WI38 (cell line): ENCODE results near the gene OSBP2.

Experiments used
- H3K4me3 ChIP-seq: 2 replicates; pipeline ENCODE4 v1.5.1; 2011; ENCODE audit warnings: low read depth, mild to moderate bottlenecking, control low read depth, low read length
- CTCF ChIP-seq: IDR thresholded peaks from 2 replicates; pipeline ENCODE4 v1.5.1; 2012; ENCODE audit warnings: low read depth, mild to moderate bottlenecking, control low read depth, low read length

The OSBP2 gene

DNA sequence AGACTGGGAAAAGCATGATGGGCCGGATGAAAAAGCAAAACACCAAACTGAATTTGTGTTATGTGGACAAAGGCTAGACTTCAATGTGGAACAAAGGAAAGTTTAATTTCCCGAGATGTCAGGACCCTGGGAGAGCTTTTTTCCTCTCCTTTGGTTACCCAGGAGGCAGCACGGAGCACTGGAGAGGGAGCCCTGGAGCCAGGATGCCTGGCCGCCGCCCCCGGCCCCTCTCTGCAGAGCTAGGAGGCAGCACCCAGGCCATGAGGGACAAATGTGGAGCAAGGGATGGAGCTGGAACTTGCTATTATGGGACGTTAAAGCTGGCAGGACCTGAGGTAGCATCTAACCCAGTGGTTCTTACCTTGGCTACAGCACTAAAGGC lies 165.0 kb downstream of the OSBP2 start:
- no peak overlapping the region for H3K4me3 ChIP-seq
- no peak for TF ChIP-seq CTCF

DNA sequence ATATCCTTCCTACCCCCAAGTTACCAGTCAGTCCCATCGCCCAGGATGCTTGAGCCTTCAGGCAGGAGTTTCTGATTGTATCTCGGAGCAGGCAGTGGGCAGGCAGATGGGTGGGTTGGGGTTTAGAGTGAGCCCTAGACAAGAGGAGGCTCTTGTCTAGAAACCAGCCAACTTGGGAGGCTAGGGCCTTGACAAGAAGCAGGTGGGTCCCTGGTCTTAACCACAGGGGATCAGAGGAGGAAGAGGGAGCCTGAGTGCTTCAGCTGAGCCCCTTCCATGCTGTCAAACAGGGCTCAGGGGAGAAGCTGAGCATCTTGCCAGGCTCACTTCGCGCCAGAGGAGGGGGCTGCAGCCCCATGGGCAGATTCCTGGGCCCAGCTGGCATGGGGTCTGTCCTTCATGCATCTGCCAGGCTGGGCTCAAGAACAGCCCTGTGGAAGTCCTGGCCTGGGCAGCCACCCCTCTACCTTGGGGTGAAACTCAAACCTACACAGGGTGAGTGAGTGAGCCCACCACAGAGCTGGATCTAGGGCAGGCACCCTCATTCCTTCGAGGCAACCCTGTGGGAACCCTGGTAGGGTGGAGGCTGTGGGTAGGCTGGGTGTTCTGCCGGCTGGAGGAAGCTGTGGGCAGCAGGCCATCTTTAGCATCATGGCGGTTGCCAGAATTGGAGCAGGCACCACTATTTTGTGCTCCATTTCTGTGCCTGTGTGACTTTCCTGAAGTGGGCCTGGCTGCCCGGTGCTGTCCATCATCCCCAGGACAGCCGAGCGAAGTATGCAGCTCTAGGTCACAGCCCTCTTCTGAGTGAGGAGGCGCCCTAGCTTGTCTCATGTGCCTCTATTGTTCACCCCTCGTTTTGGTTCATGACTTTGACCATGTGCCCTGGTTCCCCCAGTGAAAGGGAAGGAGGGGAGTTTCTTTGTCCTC lies 165.8 kb downstream of the OSBP2 start:
- no peak for TF ChIP-seq CTCF
- no peak overlapping the region for H3K4me3 ChIP-seq

GRCh38 chr22:30861131-30861530 lies 166.5 kb downstream of the OSBP2 start:
- no peak overlapping the region for H3K4me3 ChIP-seq
- no peak for TF ChIP-seq CTCF

GRCh38 chr22:30861688-30862552 lies 167.2 kb downstream of the OSBP2 start:
- TF ChIP-seq CTCF, result no peak
- H3K4me3 ChIP-seq, result no peak overlapping the region

DNA sequence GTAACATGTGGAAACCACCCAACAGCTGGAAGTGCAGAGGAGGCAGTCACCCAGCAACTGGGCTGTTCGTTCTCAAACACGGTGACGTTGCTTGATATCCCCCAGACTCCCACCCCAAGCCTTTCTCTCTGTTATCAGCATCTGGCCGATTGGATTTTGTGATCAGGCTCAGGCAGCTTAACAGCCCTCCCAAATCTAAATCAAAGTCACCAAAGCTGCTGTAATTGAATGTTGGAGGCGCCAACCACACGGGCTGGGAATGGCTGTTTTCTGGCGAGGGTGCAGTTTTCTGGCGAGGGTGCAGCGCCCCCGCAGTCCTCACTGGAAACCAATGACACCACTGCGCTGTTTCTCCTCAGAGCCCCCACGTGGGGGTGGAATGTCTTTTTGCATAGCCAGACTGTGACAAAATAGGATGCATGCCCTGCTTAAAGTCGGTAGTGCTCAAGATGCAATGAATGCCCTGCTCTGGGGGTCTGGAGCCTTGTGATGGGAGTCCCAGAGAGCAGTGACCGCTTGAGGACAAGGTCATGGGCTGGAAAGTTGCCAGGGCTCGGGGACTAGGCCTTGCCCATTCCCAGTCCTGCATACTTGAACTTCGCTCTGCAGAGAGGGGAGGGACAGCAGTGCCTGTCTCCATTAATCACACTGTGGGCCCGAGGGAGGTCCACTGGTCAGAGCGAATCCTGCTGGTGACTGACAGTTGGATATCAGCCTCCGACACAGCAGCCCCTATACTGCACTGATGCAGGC lies 168.6 kb downstream of the OSBP2 start:
- H3K4me3 ChIP-seq, result no peak overlapping the region
- no peak for TF ChIP-seq CTCF

GRCh38 chr22:30864441-30865420 lies 170.1 kb downstream of the OSBP2 start:
- H3K4me3 ChIP-seq, result no peak overlapping the region
- TF ChIP-seq CTCF, result no peak
